GM21447 (cell line): ENCODE results near the gene SLC6A5.
A peak's percentile ranks its signal among the peaks of the same experiment; 100 is the strongest.

ENCODE experiments used
- ATAC-seq: cut with Tn5 transposase; IDR thresholded peaks from one replicate; pipeline ENCODE4 v1.9.1; 2021; ENCODE audit not compliant: unreplicated experiment

Gene SLC6A5

DNA sequence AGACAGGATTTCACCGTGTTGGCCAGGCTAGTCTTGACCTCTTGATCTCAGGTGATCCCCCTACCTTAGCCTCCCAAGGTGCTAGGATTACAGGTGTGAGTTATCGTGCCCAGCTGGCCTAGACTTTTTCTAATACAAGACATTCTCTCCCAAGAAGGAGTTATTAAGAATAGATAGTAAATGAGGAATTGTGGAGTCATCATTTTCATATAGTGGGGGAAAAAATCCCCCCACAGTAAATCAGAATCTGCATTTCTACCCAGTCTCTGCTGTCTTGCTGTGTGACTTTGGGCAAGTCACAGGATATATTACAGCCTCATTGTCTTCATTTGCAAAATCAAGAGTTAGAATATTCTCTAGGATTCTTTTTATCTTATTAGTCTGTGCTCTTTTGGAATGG, 21.6 kb downstream of the SLC6A5 start:
- ATAC-seq, result no peak

DNA sequence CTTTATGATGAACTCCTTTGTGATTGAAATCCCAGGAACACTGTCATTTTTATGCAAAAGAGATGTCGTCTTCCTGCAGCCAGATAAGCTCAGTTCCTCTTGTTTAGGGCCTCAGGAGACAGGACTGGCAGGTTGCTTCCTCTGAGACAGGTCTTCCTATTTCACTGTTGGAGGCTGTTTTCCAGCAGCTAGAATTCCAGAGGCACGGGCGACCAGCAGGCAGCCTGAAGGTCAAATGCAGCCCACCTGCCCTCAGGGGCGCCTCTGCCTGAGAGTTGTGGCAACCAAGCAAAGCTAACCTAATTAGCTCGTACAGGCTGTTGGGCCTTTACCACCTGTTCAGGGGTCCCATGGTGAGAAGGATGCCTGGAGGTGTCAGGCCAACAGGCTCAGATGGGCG, 22.3 kb downstream of the SLC6A5 start:
- no peak for ATAC-seq

DNA sequence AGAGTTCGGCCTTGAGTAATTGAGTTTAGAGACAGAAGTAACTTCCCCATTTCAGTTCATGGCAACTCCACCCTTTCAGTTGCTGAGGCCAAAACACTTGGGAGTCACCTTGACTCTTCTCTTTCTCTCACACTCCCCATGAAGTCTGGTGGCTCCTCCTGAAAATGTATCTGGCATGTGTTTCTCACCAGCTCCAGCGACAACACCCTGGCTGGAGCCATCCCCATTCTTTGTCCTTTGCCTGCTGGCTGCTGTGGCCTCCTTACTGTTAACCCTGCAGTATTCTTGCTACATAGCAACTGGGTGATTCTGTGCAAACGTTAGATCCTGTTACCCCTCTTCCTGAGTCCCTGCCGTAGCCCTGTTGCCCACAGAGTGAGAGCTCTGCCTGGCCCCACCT, 23.8 kb downstream of the SLC6A5 start:
- ATAC-seq, result no peak

DNA sequence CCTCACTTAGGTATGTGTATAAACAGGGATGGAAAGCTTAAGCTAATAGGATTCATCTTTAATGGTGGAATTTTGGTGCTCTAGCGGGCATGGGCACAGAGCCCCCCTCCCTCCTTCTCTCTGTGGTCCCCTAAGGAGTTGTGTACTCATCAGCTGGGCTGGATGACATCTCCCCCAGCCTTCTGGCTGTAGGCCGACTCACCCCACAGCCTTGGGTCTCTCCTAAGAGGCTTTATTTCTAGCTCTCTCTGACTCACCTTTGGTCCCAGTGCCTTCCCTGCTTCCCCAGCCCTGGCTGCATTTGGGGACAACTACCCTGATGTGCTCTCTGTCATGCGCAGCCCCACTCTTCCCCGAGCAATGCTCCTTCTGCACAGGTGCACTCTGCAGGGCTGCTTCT, 26.9 kb downstream of the SLC6A5 start:
- ATAC-seq, result no peak

DNA sequence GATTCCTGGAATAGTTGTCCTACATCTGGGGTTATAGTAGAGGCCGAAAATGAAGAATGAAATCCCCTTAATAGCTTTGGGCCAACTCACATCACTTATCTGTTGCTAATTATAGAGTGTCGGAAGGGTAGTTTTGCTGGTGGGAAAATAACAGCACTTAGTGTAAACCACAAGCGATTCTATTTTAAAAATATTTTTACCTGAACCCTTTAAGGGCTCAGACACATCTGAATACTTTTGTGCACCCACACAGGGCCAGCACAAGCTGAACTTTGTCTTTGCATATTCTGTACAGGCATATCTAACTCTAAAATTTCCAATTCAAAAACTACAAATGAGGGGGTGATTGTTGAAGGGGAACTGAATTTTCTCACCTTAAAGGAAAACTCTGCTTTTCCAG, 27.6 kb downstream of the SLC6A5 start:
- no peak for ATAC-seq

- ATAC-seq, result no peak
Observed at GRCh38 chr11:20627701-20628100, 28.3 kb downstream of the SLC6A5 start.

GRCh38 chr11:20631519-20632168, 32.2 kb downstream of the SLC6A5 start:
- no peak for ATAC-seq

GRCh38 chr11:20632169-20632532, 32.7 kb downstream of the SLC6A5 start:
- no peak for ATAC-seq

DNA sequence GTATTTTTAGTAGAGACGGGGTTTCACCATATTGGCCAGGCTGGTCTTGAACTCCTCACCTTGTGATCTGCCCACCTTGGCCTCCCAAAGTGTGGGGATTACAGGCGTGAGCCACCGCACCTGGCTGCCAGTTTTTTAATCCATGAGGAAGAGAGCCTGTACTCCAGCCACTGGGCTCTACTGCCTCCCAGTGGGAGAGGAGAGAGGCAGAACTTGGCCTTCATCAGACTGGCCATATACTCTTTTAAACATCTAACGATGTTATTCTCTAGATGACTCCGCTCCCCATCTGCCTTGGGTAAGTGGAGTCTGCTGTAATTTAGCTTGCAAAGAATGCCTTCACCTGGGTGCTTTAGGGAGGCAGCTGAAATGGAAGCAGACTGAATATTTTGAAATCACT, 34.6 kb downstream of the SLC6A5 start:
- no peak for ATAC-seq

DNA sequence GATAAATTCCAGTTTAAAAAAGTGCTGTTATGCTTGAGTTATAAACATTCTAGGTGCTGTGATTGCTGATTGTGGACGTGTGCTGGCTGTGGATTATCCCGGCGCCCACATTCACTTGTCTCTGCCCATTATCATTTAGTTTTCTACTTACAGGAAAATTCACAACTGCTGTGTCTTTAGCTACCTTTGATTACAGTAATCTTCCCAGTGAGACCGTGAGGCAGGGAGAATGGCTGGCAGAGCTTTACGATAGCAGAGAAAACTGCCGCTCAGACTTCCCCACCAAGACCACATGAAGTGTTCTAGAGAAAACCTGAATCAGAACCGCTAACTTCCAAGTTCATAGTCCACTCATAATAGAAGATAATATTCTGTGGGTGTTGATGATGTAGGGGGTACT, 35.4 kb downstream of the SLC6A5 start:
- no peak for ATAC-seq

GRCh38 chr11:20638074-20638473, 38.7 kb downstream of the SLC6A5 start:
- no peak for ATAC-seq

DNA sequence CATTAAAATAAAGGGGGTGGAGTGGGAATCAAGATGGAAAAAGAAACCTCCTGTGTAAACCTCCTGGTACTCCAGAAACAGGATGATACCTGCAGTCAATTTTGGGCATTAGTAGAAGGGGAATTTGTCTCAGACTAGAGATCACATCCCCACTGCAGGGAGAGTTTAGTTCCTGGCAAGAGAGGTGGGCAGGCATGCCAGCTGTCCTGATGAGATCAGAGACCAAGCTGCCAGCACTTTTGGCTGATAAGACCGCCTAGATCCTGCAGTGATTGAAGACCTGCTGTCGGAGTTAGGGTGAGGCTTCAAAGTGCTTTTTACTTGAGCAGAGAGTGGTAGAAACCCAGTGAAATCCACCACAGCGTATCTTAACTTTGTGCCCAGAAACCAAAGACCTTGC, 40.3 kb downstream of the SLC6A5 start:
- ATAC-seq, result no peak

DNA sequence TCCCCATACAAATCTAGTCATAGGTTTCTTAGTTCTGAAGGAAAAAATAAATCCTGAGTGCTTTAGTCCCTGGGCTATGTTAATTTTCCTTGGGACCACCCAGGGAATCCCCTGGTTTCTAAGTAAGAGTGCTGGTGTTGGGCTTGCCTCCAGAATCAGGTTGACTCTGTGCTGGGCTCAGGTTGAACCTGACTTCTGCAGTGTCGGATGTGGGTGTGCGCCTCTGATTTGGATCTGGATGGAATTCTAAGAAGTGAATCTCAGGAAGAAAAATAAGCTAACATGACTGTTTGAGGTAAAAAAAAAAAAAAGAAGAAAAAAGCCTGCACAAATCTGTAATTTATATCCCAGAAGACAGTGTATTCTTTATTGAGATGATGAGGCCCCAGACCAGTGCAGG, 41.0 kb downstream of the SLC6A5 start:
- no peak for ATAC-seq

- no peak for ATAC-seq
Observed at GRCh38 chr11:20644360-20644759, 45.0 kb downstream of the SLC6A5 start.

DNA sequence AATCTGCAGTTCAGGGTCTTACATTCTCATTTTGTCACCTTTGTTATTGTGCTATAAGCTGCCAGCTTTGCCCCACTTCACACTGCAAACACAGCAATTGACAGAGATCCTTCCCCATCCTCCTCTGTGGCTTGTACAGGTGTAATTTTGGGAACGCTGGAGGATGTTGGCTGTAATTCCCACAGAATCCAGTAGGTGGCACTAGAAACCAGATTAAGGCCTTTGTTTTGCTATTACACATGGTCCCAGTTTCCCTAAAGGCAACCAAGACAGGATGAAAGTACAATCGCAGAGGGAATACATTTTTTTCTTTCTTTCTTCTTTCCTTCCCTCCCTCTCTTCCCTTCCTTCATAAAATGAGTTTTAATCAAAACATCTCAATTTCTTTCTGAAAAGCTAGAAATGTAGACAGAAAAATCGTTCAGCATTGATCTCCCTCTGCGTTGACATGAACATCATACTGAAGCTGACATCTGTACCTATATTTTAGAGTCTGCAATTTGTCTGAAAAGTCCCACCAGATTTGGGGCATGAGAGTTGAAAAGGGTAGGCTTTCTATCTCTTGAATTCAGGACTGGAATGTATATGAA, 48.7 kb downstream of the SLC6A5 start:
- ATAC-seq, result peak; percentile 67

- ATAC-seq, result no peak
Observed at GRCh38 chr11:20652150-20652806, 52.9 kb downstream of the SLC6A5 start.

DNA sequence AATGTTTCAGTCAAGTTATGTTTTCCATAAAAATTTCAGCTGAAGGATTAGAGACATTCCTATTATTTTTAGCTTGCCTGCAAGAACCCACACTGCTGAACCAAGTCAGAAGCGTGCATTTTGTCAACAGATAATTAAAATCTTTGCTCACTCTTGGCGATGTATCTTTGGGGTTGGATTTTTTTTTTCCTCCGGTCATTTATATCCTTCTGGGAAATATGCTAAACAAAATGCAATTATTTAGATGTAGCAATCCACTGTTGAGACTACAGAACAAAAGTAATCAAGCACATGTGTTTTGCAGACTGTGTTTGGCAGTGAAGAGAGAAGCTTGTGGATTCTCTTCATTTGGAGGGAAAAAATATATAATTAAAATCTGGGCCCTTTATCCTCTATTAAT, 54.6 kb downstream of the SLC6A5 start:
- no peak for ATAC-seq

DNA sequence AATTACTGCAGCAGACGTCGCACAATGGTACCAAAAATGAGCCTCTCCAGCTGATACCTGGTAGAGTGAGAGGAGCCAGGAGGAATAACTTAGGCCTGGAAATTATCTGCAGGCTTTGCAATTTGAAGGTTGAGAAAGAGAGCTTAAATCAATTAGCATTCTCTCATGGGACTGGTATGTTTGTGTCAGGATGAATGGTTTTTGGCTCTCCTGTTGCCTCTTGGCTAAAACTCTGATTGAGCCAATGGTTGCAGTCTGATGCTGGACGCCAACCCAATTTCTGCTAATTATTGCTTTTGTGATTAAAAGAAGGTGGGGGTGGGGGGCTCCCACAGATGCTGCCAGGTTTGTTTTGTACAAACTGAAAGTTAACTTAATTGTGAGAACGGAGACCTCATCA, 57.5 kb downstream of the SLC6A5 start:
- no peak for ATAC-seq

GRCh38 chr11:20658135-20658534, 58.7 kb downstream of the SLC6A5 start:
- no peak for ATAC-seq

- ATAC-seq, result no peak
Observed at GRCh38 chr11:20661445-20661844, 62.0 kb downstream of the SLC6A5 start.

DNA sequence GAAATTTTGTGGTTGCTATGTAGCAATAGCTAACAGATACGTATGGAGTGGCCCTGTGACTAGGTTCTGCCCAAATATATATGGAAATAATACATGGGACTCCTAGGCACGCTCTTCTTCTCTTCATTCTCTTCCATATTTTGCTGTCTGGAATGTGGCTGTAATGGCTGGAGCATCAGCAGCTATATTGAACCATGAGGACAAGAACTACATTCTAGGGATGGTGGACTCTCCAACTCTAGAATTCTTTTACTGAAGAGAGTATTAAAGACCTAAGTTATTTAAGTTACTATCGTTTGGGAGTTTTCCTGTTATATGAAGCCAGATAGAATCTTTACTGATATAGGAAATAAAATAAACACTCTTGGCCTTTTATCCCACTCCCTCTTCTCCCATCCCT, 62.4 kb downstream of the SLC6A5 start:
- no peak for ATAC-seq

- ATAC-seq, result no peak
Observed at GRCh38 chr11:20668131-20668809, 68.9 kb downstream of the SLC6A5 start.
